Amygdala (tissue), 56 donors: ENCODE measurements around the gene STK16.

ENCODE experiments used
- DNase-seq, 56 donors: peaks; one replicate each; lab custom pipeline; 2025; lab: John Stamatoyannopoulos, UW

Gene STK16

DNA sequence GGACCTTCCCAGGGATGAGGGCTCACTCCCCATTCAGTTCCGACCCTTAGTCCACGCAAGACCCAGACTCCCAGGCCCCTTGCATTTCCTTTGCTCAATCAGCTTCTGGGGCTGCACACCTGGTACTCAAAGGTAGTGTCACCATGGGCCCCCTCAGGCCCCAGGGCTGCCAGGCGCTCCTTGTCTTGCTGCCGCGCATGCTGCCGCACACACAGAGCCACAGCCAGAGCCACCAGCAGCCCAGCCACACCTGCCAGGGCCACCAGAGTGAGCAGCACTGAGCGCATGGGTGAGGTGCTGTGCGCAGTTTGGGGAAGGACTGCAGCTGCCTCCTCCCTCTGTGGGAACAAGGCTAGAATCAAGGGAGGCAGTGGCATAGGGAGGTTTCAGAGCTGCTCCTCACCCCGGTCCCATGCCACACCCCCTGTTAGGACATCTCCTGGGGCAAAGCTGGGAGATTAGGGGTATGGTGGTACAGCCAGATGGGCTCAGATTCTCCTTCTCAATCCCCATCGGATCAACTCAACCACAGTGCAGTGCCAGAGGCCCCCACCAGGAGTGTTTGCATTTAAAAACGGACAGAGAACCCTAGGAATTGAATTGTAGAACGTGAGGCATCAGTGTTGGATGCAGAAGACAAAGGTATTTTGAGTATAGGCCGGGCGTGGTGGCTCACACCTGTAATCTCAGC is 52.6 kb downstream of the STK16 start:
- no peak for DNase-seq

DNA sequence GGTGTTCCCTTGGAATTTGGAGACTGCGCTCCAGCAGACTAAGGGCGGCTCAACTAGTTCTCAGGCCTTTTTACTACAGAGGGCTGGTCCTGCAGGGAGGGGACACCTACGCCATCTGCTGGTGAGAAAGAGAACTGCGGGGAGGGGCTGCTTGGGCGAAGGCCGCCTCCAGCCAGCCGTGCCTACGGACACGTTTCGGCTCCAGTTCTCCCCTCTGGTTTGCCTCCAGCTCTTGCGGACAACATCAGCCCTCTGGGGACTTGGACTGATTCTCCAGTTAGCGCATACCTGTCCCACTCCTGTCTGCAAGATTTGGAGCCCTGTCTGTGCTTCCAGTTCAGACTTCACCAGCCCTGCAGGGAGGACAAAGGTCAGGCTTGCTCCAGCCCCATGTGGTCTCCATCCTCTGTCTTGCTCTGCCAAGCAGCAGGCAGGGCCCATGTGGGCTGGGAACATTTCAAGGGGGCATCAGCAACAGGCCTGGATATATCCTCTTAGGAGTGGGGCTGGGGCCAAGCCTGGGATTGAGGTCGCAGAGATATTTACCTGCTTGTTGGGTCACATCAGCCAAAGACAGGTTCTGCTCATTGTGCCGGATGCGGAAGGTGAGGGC is 53.6 kb downstream of the STK16 start:
- DNase-seq: peak in 54 of 56 donors; percentile 23 to 92 (median 74)

DNA sequence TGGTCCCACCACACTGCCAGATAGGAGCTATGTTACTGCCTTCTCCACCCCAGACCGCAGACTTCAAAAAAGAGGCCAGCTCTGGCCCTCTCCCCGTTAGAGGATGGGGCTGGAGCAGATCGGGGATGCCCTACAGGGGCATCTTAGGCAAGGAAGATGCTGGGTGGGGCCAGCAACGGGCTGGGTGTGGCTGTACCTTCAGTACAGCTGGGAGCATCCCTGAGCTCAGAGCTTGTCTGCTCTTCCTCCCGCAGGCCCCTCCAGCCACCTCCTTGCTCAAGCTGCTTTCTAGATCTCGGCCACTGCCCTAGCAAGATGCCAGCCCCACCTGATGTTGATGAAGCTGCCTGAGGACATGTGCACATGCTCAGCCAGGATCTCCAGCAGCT is 54.1 kb downstream of the STK16 start:
- no peak for DNase-seq
